ENCODE results near the gene ZDHHC16.

- TF ChIP-seq POLR2A (IDR thresholded peaks at IDR 0.05; ENCODE audit: low read depth, low read length): no peak
- no peak for TF ChIP-seq POU2F2 (IDR thresholded peaks at IDR 0.05; ENCODE audit: low read depth, low read length)
- TF ChIP-seq TAF1 (IDR thresholded peaks at IDR 0.05; ENCODE audit: low read depth, low read length): no peak
- TF ChIP-seq POLR2AphosphoS5 (IDR thresholded peaks at IDR 0.05; ENCODE audit: low read depth, low read length): no peak
- no peak for TF ChIP-seq PAX5 (IDR thresholded peaks at IDR 0.05; ENCODE audit: insufficient read depth, low read length, severe bottlenecking)
- TF ChIP-seq SPI1 (IDR thresholded peaks at IDR 0.05; ENCODE audit: low read depth, low read length): no peak
These were observed 5.6 kb downstream of the ZDHHC16 start for GRCh38 chr10:97451605-97452004.
